Activated CD4-positive, CD25-positive, alpha-beta regulatory T cell treated with anti-CD3 and anti-CD28 coated beads, Interleukin-2, amount 50 U/mL, for 72 hours (primary cell): ENCODE measurements around the gene HOXA3.

Experiments used
- DNase-seq: peaks from one replicate; pipeline ENCODE4 v3.0.0; 2021

HOXA3 gene

DNA sequence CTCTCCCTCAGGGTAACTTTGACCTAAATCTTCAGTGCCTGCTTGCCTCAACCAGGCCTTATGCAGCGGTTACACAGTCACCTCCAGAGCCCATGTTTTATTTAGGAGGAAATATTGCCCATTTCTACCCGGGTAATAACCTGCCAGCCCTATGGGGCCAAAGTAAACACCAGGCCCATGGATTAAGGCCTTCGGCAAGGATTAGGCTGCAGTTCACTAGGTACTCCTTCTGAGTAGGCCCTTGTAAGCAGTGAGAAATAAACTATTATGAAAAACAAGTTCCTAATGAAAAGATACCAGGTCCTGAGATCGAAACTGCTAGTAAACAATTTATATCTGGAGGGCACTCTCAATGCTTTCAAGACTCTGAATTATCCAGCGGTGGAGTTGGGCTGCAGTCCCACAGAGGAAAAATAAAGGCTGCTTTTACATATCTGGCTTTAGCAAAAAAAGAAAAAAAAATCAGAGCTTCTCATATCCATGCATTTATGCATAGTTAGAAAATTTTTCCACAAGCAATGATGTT is 25.5 kb upstream of the HOXA3 start:
- DNase-seq: no peak

DNA sequence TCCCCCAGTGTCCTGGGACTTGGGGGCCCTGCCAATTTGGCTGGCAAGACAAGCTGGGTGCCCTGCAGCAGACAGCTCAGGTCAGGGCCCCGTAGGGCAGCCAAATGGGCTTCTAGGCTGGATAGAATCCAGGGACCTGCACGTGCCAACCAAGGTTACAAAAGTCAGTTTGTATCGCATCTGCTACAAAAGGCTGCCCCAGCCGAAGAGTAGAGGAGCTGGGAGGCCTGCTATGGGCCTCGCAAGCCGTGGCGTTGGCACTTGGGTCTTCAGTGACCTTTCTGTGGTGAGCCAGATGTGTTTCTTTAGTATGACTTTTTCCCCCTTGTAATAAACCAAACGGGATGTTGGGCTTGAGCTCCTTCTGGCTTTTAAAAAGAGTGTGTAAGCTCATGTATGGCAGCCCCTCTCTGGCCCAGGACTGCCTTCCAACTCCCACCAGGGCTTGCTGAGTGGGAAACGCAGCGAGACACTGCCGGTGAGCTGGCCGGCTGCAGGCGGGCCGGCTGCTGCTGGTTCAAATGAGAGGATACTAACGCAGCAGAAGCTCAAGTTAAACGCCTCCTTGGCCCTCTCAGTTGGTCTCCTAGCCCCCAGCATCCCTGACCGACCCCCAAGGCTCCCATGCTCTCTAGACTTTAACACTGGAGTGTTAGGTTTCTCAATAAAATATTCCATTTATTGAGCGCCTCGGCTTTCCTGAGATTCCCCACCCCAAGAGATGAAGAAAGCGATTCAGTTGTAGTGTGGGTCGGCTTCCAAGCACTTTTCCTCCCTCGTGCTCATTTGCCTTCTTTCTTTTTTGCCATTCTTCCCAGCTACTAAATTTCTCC is 24.8 kb upstream of the HOXA3 start:
- DNase-seq: no peak

DNA sequence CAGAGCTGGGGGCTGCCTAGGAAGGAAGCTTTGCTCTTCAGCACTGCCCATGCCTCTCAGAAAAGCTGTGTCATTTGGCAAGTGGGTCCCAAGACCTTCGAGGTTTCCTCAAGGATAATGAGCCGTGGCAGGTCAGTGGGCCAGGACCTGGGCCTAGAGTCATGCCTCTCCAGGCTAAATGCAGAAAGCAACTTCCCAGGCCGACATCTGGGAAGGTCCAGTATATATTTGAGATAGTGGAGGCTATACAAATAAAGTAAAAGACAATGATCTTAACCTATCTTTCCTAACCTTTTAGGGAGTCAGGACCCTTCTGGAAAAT is 24.1 kb upstream of the HOXA3 start:
- DNase-seq: no peak

DNA sequence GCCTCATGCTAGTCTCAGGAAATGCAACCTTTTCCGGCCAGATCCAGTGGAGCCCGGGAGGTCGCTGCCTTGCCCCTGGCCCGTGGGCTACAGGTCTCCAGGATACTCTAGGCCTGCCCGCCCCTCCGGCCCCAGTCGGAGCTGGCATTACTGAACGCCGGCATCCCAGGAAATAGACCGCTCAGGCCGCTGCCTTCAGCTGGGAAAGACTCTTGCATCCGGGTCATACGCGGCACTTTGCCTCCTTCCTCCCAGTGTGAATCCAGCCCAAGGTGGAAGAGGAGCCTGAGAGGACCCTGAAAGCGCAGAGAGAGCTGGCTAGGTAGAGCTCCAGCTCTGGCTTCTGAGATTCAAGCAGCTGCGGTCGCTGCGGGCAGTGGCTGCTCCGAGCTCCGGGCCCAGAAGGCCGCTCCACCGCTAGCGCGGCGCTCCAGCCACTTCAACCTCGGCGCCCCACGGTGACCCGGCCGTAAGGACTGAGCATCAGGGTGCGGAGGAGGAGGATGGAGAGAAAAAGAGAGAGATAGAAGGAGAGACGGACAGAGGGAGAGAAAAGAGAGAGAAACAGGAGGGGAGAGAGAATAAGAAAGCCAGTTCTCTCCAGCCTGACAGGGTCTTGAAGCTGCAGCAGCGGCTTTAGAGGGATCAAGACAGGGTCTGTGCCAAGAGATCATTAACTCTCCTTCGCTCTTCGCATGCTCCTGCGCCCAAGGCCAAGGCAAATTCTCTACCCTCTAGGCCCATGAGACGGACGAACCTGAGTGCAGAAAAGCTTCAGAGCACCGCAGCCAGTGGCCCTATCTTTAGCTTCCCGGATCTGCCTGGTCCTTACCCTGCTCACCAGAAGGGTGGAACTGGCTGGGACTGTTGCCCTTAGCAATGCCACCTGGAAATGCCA is 23.5 kb upstream of the HOXA3 start:
- DNase-seq: no peak

DNA sequence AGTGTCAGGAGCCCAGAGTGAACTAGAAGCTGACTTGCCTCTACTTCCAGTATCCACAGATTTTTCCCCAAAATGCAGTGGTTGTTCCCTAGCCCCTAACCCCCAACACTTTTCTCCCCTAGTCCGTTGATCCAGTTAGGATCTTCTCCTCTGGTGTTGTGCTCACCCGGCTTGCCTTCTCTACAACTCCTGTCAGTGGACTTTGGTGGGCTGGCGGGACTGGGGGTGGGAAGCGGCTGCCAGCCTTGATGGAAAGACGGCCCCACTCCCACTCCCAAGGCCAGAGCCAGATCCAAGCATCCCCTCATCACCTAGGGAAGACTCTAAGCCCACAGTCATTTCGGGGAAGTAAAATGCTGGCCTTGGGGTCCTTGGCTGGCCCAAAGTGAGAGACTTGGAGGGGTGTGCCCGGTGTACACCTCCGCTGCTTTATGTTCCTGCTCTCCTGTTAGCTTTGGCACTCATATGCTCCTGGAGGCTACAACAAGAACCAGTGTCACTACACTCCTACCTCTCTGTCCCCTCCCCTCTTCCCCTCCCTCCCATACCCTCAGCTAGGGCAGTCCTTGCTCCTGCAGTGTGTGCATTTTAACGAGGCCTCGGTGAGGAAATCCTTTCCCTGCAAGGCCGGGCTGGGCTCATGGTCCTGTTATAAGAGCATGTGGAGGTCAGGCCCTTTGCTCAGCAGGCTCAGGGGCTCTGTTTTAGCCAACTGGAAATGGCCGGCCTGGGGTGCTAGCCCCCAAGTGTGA is 22.7 kb upstream of the HOXA3 start:
- DNase-seq: no peak

DNA sequence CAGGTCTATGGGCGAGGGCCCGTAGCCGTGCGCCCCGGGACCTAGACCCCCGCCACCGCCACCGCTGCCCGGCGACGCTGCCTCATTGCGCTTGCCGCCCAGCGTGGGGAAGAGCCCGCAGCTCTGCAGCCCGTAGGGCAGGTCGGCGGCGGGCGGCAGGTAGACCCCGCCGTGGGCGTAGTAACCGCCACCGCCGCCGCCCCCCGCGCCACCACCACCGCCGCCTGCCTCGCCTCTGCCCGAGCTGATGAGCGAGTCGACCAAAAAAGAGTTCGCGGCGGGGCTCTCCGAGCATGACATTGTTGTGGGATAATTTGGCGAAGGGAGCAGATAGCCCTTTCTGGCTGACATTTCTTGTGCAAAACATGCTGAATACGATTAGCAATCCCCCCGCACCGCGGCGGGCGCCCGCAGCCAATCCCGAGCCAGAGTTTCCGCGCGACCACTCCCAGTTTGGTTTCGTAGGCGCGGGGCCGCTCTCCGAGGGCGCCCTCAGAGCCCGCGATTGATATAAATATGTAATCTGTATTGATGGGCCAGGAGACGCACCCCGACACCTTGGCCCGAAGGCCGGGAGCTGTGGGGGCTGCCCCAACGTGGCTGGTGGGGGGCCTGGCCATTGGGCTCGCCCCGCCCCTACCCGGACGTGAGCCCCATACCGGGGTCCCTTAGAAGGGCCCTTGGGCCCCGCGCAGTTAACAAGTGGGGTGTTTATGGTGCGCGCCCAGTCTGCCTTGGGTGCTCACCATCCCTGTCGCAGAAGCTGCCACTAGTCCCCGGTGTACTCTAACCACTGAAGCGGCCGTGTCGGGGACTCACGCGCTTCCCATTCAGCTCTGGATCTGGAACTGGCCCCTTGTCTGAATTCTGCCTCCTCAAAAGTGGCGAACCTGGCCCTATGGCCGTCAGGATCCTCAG is 21.8 kb upstream of the HOXA3 start, which contains the start of gene HOXA10:
Gene HOXA10, minus strand, starts transcription at position 365 of the 918 bp plus-strand sequence. Its CDS starts 14 bp downstream, at position 351.
- no peak for DNase-seq

DNA sequence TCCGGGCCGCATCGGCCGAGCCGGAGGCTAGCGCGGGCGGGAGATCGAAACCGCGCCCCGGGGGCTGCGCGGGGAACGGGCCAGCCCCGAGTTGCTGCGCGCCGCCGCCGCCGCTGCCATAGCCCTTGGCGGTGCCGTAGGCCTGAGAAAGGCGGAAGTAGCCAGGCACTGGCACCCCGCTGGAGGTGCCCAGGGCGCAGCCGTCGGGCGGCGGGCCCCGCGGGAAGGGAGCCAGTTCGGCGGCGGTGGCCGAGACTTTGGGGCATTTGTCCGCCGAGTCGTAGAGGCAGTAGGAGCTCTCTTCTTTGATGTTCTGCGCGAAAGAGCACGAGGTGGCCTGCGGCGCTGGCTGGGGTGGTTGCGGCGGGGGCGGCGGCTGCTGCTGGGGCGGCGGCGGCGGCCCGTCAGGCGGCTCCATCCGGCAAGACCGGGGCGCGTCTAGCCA is 21.1 kb upstream of the HOXA3 start:
- no peak for DNase-seq

DNA sequence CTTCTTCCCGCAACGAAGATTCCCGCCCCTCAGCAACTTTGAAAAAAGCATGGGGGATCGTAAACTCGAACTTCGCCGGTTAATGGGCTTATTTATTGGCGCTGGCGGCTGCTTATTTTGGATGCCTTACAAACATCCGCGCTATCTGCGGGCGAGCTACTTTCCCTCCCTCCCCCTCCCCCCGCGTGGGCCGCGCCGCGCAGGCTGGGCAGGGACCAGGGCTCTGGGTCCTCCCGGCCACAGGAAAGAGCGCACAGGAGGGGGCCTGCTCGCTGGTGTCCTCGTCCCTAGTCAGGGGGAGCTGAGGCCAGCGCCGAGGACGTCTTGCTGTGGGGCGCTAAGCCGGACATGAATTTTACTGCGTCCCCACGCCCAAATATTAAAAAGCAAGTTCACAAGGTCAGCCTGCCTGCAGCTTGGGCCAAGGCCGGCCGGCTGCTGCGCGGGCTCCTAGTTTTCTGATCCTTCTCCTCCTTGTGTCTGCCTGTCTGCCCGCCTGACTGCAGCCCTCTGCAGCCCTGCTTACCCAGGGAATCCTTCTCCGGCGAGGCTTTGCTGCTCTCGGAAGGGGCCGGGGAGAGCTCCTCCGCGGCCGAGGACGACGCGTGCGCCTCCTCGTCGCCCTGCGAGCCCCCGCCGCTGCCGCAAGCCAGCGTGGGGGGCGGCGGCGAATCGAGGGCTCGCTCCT is 20.6 kb upstream of the HOXA3 start:
- DNase-seq: peak; percentile 45

DNA sequence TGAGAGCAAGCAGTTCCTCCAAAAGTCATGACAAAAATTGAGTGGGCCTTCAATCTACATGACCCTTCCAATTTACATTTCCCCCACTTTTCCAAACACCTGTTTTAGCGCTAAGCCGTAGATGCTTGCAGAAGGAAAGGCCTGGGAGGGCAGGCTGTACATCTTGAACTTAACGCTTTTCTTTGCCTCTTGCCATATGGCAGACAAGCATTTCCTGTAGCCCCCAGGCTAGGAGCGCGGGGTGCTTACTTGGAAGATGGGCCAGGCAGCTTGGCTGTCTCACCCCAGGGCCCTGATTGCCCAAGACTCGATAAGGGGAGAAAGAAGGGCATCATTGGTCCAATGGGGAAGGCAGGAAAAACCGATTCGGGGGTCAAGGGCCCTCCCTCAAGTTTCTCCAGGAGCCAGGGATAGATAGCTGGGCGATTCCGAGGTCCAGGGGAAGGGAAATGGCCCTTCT is 20.0 kb upstream of the HOXA3 start:
- no peak for DNase-seq

DNA sequence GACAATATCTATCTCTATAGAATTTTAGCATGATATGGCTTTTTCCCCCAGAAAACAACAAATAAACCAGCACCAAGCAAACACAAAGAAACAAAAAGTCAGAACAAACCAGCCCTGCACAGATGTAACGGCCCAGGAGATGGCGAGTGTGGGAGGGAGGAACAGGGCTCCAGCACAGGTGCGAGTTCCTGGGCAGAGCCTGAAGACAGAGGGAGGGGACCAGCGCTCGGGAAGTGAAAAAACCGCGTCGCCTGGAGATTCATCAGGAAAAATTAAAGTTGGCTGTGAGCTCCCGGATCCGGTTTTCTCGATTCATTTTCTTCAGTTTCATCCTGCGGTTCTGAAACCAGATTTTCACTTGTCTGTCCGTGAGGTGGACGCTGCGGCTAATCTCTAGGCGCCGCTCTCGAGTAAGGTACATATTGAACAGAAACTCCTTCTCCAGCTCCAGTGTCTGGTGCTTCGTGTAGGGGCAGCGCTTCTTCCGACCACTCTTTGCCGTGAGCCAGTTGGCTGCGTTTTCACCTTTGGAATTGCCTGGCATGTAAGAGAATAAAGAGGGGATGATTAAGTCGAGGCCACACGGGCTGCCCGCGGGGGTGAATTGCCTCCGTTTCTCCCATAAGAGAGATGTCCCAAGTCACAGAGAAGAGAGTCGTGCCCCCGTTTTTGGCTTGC is 19.4 kb upstream of the HOXA3 start:
- peak; percentile 29 for DNase-seq

DNA sequence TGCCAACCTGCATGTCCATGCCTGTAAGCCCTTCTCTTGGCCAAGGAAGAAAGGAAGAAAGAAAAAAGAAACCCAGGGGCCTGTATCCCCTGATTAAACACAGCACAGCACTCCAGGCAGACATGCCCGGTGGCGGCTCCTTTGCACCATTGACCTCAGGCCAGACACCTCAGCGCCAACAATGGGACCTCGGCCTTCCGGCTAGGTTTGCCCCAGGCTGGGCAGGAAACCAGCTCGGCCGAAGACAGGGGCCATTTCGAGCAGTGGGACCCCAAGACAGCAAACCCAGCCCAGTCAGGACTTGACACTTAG is 18.9 kb upstream of the HOXA3 start:
- no peak for DNase-seq

DNA sequence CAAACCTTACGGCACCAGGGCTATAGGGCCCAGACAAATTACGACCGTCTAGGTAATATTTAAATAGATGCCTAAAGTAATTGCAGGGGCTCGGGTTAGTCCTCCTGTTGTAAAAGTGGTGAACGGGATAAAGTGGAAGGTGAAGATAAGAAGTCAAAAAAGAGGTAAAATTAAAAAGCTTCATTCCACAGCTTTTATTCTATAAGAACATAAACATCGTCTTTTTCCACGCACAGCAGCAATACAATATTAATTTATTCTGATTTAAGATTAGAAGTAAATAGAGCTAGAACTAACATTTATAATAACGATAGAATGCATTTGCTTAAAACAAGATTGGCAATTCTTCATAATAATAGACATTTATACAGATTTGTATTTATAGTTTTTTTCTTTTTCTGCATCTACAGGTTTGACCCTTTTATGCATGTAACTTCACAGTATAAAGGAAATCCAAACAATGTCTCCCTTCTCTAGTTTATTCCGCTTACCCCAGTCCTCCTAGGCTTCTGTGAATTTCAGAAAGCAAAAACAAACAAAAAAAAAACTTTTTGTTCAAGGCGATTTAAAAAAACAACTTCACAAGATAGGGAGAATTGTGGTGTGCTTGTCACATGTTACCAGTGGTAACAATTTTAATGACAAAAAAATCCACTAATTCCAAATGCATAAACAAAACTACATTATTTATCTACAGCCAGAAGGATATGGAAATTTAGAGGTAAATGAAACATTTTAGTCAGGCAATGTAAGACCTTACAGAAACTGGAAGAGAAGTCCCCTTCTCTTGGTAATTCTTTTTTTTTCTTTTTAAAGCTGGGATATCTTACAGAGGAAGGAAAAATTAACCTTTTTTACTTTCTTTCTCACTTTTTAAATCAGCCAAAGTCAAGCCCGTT is 18.3 kb upstream of the HOXA3 start:
- no peak for DNase-seq

DNA sequence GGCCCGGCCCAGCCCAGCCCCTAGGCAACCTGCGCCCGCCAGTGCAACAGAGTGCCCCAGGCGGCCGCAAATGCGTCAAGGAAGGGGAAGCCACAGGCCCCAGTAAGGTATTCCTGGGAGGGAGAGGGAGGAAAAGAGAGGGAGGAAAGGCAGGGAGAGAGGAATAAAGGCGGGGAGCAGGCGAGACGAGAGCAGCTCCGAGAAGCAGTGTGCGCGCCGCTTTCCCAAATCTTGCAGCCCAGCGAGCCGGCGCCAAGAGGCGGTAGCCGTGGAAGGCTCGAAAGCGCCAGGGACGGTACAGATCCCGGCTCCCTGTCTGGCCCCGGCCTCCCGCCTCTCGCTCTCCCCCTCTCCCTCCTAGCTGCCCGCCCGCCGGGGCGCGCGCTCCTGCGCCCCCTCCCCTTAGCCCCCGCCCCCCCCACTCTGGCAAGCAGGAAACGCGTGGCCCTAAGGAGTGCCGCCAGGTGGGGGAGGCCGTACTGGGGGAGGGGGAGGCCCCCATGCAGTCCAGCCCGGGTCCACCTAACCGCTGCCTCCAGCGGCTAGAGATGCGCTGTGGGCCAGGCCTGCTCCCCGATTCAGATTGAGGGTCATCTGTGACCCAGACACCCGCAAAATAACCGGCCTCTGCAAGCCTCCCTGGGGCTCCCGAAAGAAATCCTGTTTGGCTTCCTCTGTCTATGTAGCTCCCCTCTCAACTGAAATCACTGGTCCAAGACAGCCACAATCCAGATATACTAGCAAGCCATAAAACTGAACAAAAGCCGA is 17.5 kb upstream of the HOXA3 start:
- DNase-seq: peak; percentile 29

DNA sequence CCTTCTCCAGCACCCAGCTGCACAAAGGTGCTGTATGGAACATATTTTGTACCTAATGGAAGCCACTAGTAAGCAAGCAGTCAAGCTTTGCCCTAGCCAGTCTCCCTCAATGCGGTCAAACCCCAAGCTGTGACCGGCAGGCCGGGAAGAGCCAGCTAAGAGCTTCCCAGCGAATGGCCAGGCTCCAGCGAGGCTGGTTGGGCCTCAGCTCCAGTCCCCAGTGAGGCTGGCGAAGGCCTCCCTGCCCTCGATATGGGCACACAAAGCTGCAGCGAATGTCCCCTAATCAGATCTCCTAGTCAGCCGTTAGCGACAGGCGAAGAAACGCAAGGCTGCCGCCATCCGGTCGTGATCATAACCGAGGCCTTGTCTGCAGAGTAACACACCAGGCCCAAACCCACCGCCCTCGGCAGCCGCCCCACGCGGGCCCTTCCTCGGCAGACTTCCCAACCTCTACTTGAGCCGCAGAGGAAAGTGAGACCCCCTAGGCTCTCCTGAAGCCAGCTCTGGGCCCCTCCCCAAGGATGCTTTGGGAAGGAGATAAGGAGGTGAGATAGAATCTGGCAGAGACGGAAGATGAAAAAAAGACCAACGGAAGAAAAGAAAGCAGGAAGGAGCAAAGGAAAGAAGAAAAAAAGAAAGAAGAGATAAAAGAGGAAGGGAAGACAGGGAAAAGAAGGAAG is 16.0 kb upstream of the HOXA3 start:
- no peak for DNase-seq

DNA sequence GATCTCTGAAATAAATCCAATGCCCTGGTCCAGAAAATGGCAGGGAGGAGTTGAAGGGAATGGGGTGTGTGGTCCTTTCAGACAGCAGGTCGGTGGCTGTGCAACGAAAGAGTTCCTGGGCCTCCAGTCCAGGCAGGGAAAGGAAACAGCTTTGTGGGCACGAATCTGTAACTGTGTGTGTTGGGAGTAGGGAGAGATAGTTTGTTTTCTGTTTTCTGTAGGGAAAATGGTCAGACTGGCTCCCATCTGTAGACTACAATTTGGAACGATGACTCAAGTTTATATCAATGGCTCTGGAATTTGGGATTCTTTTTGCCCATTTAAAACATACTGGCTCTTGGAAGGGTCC is 15.5 kb upstream of the HOXA3 start:
- DNase-seq: no peak

DNA sequence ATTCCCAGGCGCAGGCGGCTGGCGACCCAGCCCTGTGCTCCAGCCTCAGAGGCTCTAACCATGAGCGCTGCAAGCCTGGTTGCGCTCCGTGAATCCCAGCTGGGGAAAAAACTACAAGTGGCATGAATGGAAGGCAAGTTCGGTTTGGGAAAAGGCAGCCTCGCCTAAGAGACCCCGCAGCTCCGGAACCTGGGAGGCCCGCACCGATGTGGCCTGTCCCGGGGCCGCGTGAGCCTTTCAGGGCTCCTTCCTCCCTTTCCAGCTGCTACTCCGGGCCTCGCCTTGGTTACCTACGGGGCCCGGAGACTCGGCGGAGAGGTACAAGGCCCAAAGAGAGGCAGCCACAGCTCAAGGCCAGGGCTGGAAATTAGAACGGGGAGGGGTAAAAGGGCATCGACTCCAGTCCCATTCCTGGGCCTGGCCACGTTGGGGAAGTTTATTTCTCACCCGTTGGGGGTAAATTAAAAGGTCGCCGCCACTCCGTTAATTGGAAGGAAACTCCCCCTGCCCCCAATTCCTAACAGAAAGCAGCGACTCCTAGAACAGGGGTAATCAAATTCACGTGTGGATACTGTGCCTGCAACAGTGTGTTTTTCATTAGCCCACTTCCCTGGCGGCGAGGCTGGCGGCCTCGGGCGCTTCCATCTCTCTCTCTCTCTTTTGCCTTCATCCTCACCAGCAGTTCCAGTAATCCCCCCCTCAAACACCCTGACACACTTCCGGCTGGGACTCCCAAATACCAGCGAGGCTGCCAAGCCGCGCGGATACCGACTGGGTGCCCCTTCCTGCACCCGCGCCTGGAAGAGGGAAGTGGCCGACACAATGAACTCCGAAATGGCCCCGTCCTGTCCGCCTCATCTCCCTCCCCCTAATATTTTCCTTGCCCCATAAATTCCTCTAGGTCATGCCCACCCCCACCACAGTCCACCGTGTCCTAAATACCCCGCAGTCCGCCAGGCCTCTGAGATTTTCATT is 14.4 kb upstream of the HOXA3 start:
- peak; percentile 31 for DNase-seq

DNA sequence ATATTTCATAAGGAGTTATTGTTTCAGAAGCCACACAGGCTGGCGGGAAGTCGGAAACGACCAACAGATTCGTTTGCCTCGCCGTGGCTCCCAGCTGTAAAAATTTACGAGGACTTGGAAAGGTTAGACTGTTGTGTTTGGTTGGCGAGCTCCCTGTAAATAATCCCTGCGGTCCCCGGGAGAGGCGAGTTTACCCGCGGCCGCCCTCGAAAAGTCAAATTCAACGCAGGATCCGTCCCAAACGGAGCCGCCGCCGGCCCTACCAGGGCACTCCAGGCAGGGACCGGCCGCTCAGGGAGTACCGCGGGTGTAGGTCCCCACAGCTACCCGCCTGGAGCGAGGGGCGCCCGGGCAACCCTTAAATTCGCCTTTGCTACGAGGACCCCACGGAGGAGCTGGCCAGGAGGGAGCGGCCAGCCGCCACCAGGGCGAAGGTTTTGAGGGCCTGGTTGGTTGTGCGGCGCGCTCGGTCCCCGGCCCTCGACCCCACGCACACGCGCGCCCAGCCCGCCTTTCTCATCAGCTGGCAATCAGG is 13.7 kb upstream of the HOXA3 start:
- peak; percentile 29 for DNase-seq
